HepG2 (cell line): ENCODE measurements around the gene CCDC57. TPM values are rescaled to one million over a fixed set of nuclear protein-coding genes. Genes with fewer than 3 reads are reported as not detected.

ENCODE experiments used
- ADNP ChIP-seq: sonication (generic); formaldehyde crosslinking; IDR thresholded peaks from 2 replicates; pipeline ENCODE4 v1.4.0; 2020; ENCODE audit warnings: missing genetic modification reagents
- ATF2 ChIP-seq: sonication (generic); formaldehyde crosslinking; IDR thresholded peaks from 2 replicates; pipeline ENCODE4 v1.4.0; 2020; ENCODE audit warnings: missing genetic modification reagents
- GATAD2A ChIP-seq: IDR thresholded peaks from 2 replicates; pipeline ENCODE4 v1.6.1; 2016
- NKX3-1 ChIP-seq: sonication (generic); formaldehyde crosslinking; IDR thresholded peaks from 2 replicates; pipeline ENCODE4 v1.5.0; 2020; ENCODE audit warnings: missing genetic modification reagents
- PHB2 ChIP-seq: fragments of 450-650 bp; IDR thresholded peaks from 2 replicates; pipeline ENCODE4 v1.6.1; 2018; ENCODE audit not compliant: partially characterized antibody
- POLR2AphosphoS2 ChIP-seq: IDR thresholded peaks from 2 replicates; pipeline ENCODE4 v1.6.1; 2011; ENCODE audit warnings: low read depth, low read length, improper control_type of control experiment
- SMARCE1 ChIP-seq: fragments of 450-650 bp; IDR thresholded peaks from 2 replicates; pipeline ENCODE4 v1.6.1; 2017; ENCODE audit warnings: borderline replicate concordance
- SMC3 ChIP-seq: IDR thresholded peaks from 2 replicates; pipeline ENCODE4 v1.6.1; 2011; ENCODE audit warnings: low read length, improper control_type of control experiment
- SMYD3 ChIP-seq: sonication (generic); formaldehyde crosslinking; IDR thresholded peaks from 2 replicates; pipeline ENCODE4 v1.8.1; 2023; ENCODE audit warnings: mild to moderate bottlenecking, missing genetic modification reagents
- ZNF232 ChIP-seq: sonication (generic); formaldehyde crosslinking; IDR thresholded peaks from 2 replicates; pipeline ENCODE4 v1.4.0; 2020; ENCODE audit warnings: missing genetic modification reagents, borderline replicate concordance
- ZNF251 ChIP-seq: sonication (generic); formaldehyde crosslinking; IDR thresholded peaks from 2 replicates; pipeline ENCODE4 v1.9.0; 2021; ENCODE audit warnings: mild to moderate bottlenecking, missing genetic modification reagents
- ZNF260 ChIP-seq: sonication (generic); formaldehyde crosslinking; IDR thresholded peaks from 2 replicates; pipeline ENCODE4 v1.4.0; 2020; ENCODE audit warnings: missing genetic modification reagents, low read depth, mild to moderate bottlenecking, borderline replicate concordance
- ZNF746 ChIP-seq: sonication (generic); formaldehyde crosslinking; IDR thresholded peaks from 2 replicates; pipeline ENCODE4 v1.8.0; 2022; ENCODE audit warnings: mild to moderate bottlenecking, missing genetic modification reagents
- ZZZ3 ChIP-seq: sonication (generic); formaldehyde crosslinking; IDR thresholded peaks from 2 replicates; pipeline ENCODE4 v1.4.0; 2020; ENCODE audit warnings: missing genetic modification reagents, mild to moderate bottlenecking, borderline replicate concordance
- polyA plus RNA-seq, 8 experiments: library from polyadenylated mRNA; depleted of rRNA in 3 of 8; stranded (reverse) in 7 of 8; unstranded in 1 of 8; fragments of >200 nt; fragmentation: Illumina TruSeq in 4 of 8; extraction: Trizol in 4 of 8; gene quantifications; 2 replicates each; pipeline versions ENCODE4 v1.2.1 to v1.2.3, GENCODE V29; 2011 to 2016; ENCODE audit warnings: low read depth in 4 of 8, missing spikeins in 1 of 8, mixed read lengths in 1 of 8; ENCODE audit not compliant: insufficient read depth in 1 of 8
- total RNA-seq, 5 experiments: library from RNA; depleted of rRNA; stranded (reverse); fragments of >200 nt; fragmentation: Illumina TruSeq; extraction: Trizol; gene quantifications; 2 replicates each; pipeline ENCODE4 v1.2.3, GENCODE V29; 2016; ENCODE audit warnings: low read depth in 1 of 5
- TF ChIP-seq, protein P1 (sequence below): sonication (generic); formaldehyde crosslinking; IDR thresholded peaks from 2 replicates; pipeline ENCODE4 v1.9.0; 2021; ENCODE audit warnings: missing genetic modification reagents, borderline replicate concordance
- TF ChIP-seq, protein P2 (sequence below): sonication (generic); formaldehyde crosslinking; IDR thresholded peaks from 2 replicates; pipeline ENCODE4 v1.4.0; 2020; ENCODE audit warnings: missing genetic modification reagents, borderline replicate concordance
- TF ChIP-seq, protein P3 (sequence below): sonication (generic); formaldehyde crosslinking; IDR thresholded peaks from 2 replicates; pipeline ENCODE4 v1.4.0; 2020; ENCODE audit warnings: missing genetic modification reagents, mild to moderate bottlenecking, borderline replicate concordance

Gene CCDC57
- total and polyA plus RNA-seq, 2 of the 13 experiments (the other 11 are each of a cell fraction or from before 2014, with no cell fraction given) = 59.3 to 59.9 TPM

DNA sequence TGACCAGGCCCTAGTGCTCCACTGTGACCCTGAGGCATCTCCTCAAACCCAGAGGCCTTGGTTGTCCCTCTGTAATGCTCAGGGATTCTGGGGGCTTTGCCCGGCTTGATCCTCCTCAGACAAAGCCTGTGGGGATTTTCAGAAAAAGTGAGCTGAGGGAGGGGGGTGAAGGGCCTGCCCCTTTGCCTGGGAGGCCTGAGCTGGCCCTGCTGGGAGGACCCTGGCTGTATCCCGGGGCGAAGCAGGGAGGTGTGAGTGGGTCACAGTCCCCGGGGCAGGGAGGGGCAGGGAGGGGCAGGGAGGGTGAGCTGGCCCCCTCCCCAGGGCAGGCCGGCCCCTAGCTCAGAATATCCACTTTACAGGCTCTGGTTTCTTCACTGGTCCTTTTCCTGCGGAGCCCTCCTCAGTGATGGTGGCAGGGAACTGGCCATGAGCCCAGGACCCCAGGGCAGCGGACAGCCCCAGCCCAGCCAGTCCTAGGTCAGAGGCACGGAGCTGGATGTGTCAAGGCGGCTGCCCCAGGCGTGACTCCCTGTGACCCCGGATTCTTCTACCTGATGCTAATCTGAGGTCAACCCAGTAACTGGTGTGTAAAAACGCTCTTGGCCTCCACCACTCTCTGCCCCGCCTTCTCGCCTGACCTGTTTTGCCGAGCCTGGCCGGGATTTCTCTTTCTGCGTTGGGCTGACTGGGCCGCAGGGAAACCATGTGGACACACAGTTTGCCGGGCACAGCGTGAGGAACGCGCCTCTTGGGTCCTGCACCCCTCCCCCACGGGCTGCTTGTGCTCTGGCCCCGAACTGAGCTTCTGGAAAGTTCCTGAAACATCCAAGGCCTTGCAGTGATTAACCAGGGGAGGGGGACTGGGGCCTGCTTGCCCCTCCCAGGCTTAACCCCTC, 108.8 kb downstream of the CCDC57 start (continued):
- TF ChIP-seq, protein P1, sequence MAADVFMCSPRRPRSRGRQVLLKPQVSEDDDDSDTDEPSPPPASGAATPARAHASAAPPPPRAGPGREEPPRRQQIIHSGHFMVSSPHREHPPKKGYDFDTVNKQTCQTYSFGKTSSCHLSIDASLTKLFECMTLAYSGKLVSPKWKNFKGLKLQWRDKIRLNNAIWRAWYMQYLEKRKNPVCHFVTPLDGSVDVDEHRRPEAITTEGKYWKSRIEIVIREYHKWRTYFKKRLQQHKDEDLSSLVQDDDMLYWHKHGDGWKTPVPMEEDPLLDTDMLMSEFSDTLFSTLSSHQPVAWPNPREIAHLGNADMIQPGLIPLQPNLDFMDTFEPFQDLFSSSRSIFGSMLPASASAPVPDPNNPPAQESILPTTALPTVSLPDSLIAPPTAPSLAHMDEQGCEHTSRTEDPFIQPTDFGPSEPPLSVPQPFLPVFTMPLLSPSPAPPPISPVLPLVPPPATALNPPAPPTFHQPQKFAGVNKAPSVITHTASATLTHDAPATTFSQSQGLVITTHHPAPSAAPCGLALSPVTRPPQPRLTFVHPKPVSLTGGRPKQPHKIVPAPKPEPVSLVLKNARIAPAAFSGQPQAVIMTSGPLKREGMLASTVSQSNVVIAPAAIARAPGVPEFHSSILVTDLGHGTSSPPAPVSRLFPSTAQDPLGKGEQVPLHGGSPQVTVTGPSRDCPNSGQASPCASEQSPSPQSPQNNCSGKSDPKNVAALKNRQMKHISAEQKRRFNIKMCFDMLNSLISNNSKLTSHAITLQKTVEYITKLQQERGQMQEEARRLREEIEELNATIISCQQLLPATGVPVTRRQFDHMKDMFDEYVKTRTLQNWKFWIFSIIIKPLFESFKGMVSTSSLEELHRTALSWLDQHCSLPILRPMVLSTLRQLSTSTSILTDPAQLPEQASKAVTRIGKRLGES (CRISPR knock-in tag) = peak; percentile 89; the same call in 1 of the 2 replicates
- TF ChIP-seq, protein P2, sequence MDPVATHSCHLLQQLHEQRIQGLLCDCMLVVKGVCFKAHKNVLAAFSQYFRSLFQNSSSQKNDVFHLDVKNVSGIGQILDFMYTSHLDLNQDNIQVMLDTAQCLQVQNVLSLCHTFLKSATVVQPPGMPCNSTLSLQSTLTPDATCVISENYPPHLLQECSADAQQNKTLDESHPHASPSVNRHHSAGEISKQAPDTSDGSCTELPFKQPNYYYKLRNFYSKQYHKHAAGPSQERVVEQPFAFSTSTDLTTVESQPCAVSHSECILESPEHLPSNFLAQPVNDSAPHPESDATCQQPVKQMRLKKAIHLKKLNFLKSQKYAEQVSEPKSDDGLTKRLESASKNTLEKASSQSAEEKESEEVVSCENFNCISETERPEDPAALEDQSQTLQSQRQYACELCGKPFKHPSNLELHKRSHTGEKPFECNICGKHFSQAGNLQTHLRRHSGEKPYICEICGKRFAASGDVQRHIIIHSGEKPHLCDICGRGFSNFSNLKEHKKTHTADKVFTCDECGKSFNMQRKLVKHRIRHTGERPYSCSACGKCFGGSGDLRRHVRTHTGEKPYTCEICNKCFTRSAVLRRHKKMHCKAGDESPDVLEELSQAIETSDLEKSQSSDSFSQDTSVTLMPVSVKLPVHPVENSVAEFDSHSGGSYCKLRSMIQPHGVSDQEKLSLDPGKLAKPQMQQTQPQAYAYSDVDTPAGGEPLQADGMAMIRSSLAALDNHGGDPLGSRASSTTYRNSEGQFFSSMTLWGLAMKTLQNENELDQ = no peak
- peak; percentile 82; the same call in 1 of the 2 replicates for TF ChIP-seq ZNF232
- TF ChIP-seq SMARCE1 = no peak
- TF ChIP-seq SMC3 = no peak
- no peak for TF ChIP-seq ADNP
- TF ChIP-seq ZNF251 (CRISPR knock-in tag) = no peak
- peak; percentile 68; the same call in 1 of the 2 replicates for TF ChIP-seq NKX3-1
- peak; percentile 91 for TF ChIP-seq ZNF746
- TF ChIP-seq GATAD2A (CRISPR knock-in tag) = peak; percentile 89
- TF ChIP-seq ZZZ3 (CRISPR knock-in tag) = peak; percentile 22; the same call in 1 of the 2 replicates
- TF ChIP-seq ATF2 = peak; percentile 82
- TF ChIP-seq SMYD3 (CRISPR knock-in tag) = 0 out of 2 replicates have a peak, but pooled peaks have one; percentile 42
- TF ChIP-seq ZNF260 (CRISPR knock-in tag) = no peak
- TF ChIP-seq PHB2 = no peak
- TF ChIP-seq, protein P3, sequence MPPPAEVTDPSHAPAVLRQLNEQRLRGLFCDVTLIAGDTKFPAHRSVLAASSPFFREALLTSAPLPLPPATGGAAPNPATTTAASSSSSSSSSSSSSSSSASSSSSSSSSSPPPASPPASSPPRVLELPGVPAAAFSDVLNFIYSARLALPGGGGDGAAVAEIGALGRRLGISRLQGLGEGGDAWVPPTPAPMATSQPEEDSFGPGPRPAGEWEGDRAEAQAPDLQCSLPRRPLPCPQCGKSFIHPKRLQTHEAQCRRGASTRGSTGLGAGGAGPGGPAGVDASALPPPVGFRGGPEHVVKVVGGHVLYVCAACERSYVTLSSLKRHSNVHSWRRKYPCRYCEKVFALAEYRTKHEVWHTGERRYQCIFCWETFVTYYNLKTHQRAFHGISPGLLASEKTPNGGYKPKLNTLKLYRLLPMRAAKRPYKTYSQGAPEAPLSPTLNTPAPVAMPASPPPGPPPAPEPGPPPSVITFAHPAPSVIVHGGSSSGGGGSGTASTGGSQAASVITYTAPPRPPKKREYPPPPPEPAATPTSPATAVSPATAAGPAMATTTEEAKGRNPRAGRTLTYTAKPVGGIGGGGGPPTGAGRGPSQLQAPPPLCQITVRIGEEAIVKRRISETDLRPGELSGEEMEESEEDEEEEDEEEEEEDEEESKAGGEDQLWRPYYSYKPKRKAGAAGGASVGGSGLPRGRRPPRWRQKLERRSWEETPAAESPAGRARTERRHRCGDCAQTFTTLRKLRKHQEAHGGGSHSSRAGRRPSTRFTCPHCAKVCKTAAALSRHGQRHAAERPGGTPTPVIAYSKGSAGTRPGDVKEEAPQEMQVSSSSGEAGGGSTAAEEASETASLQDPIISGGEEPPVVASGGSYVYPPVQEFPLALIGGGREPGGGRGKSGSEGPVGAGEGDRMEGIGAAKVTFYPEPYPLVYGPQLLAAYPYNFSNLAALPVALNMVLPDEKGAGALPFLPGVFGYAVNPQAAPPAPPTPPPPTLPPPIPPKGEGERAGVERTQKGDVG (CRISPR knock-in tag) = no peak; the same call in 1 of the 2 replicates
- TF ChIP-seq POLR2AphosphoS2 = no peak
